ENCODE data around the gene TERT.

DNA sequence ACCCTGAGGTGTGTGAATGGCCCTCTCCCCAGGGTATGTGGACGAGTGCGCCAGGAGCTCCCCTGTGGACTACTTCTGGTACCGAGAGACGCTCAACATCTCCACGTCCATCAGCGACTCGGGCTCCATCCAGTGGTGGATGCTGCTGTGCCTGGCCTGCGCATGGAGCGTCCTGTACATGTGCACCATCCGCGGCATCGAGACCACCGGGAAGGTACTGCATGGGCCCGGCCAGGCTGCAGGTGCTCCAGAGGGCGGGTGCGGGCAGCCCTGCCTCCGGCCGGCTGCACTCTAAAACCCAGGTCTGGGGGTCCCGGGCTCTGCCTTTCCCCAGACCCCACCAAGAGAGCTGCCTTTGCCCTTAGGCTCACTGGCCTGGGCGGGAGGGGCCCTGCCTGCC lies 82.6 kb downstream of the TERT start:
- TF ChIP-seq POLR2A (IDR thresholded peaks at IDR 0.05), result no peak
- TF ChIP-seq, protein P1, sequence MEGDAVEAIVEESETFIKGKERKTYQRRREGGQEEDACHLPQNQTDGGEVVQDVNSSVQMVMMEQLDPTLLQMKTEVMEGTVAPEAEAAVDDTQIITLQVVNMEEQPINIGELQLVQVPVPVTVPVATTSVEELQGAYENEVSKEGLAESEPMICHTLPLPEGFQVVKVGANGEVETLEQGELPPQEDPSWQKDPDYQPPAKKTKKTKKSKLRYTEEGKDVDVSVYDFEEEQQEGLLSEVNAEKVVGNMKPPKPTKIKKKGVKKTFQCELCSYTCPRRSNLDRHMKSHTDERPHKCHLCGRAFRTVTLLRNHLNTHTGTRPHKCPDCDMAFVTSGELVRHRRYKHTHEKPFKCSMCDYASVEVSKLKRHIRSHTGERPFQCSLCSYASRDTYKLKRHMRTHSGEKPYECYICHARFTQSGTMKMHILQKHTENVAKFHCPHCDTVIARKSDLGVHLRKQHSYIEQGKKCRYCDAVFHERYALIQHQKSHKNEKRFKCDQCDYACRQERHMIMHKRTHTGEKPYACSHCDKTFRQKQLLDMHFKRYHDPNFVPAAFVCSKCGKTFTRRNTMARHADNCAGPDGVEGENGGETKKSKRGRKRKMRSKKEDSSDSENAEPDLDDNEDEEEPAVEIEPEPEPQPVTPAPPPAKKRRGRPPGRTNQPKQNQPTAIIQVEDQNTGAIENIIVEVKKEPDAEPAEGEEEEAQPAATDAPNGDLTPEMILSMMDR (IDR thresholded peaks at IDR 0.05), result no peak
